Trophoblast cell (in vitro differentiated cells and primary cell): Measurements from ENCODE around the gene BAHD1.
A peak's percentile ranks its signal among the peaks of the same experiment; 100 is the strongest.

Experiments
- DNase-seq, 2 donors: peaks; one replicate each; pipeline ENCODE4 v3.0.0-alpha.2; 2016
- H2AFZ ChIP-seq: 2 replicates; pipeline ENCODE4 v1.6.1; 2013; ENCODE audit warnings: low read length, moderate library complexity, mild to moderate bottlenecking; ENCODE audit not compliant: insufficient read depth, poor library complexity
- H2AK5ac ChIP-seq: 2 replicates; pipeline ENCODE4 v1.6.1; 2013; ENCODE audit warnings: mild to moderate bottlenecking, low read length
- H2BK120ac ChIP-seq: 2 replicates; pipeline ENCODE4 v1.6.1; 2013; ENCODE audit warnings: low read length, mild to moderate bottlenecking, moderate library complexity; ENCODE audit not compliant: insufficient read depth, poor library complexity
- H2BK12ac ChIP-seq: 2 replicates; pipeline ENCODE4 v1.6.1; 2013; ENCODE audit warnings: mild to moderate bottlenecking, low read length, moderate library complexity
- H2BK5ac ChIP-seq: 2 replicates; pipeline ENCODE4 v1.6.1; 2013; ENCODE audit warnings: low read length, low read depth, moderate library complexity, mild to moderate bottlenecking; ENCODE audit not compliant: poor library complexity
- H3K14ac ChIP-seq: 2 replicates; pipeline ENCODE4 v1.6.1; 2013; ENCODE audit warnings: mild to moderate bottlenecking, low read length
- H3K18ac ChIP-seq: 2 replicates; pipeline ENCODE4 v1.6.1; 2013; ENCODE audit warnings: mild to moderate bottlenecking, low read length
- H3K23ac ChIP-seq: 2 replicates; pipeline ENCODE4 v1.6.1; 2013; ENCODE audit warnings: low read length
- H3K27ac ChIP-seq: 2 replicates; pipeline ENCODE4 v1.5.1; 2013; ENCODE audit warnings: low read depth, mild to moderate bottlenecking, inconsistent platforms, low read length, moderate library complexity
- H3K27me3 ChIP-seq: 2 replicates; pipeline ENCODE4 v1.6.1; 2013; ENCODE audit warnings: inconsistent platforms, mild to moderate bottlenecking, low read length, moderate library complexity; ENCODE audit not compliant: insufficient read depth
- H3K36me3 ChIP-seq, 2 experiments: 1 replicate in 1 of 2; 2 replicates in 1 of 2; pipeline ENCODE4 v1.6.1; 2013; ENCODE audit warnings: low read length in 2 of 2, mild to moderate bottlenecking in 2 of 2, moderate library complexity in 1 of 2; ENCODE audit not compliant: insufficient read depth in 2 of 2, control insufficient read depth in 1 of 2
- H3K4ac ChIP-seq: 2 replicates; pipeline ENCODE4 v1.6.1; 2013; ENCODE audit warnings: low read depth, mild to moderate bottlenecking, low read length, moderate library complexity
- H3K4me1 ChIP-seq, 2 experiments: 1 replicate in 1 of 2; 2 replicates in 1 of 2; pipeline ENCODE4 v1.6.1; 2013; ENCODE audit warnings: low read length in 2 of 2, mild to moderate bottlenecking in 2 of 2, moderate library complexity in 1 of 2; ENCODE audit not compliant: insufficient read depth in 2 of 2, control insufficient read depth in 1 of 2
- H3K4me2 ChIP-seq: 2 replicates; pipeline ENCODE4 v1.6.1; 2013; ENCODE audit warnings: inconsistent platforms, mild to moderate bottlenecking, low read length, moderate library complexity
- H3K4me3 ChIP-seq: 2 replicates; pipeline ENCODE4 v1.5.1; 2013; ENCODE audit warnings: mild to moderate bottlenecking, low read depth, low read length, inconsistent platforms
- H3K79me1 ChIP-seq: one replicate; pipeline ENCODE4 v1.6.1; 2013; ENCODE audit warnings: low read length
- H3K79me2 ChIP-seq: 2 replicates; pipeline ENCODE4 v1.6.1; 2013; ENCODE audit warnings: low read length, mild to moderate bottlenecking; ENCODE audit not compliant: control insufficient read depth, insufficient read depth, poor library complexity
- H3K9ac ChIP-seq: 2 replicates; pipeline ENCODE4 v1.6.1; 2013; ENCODE audit warnings: mild to moderate bottlenecking, low read length
- H3K9me3 ChIP-seq: 2 replicates; pipeline ENCODE4 v1.6.1; 2013; ENCODE audit warnings: low read depth, mild to moderate bottlenecking, control low read depth, inconsistent platforms, low read length; ENCODE audit not compliant: insufficient read depth
- H4K12ac ChIP-seq: 2 replicates; pipeline ENCODE4 v1.6.1; 2013; ENCODE audit warnings: low read depth, mild to moderate bottlenecking, low read length, moderate library complexity
- H4K8ac ChIP-seq: 2 replicates; pipeline ENCODE4 v1.6.1; 2013; ENCODE audit warnings: low read depth, mild to moderate bottlenecking, low read length, moderate library complexity
- H4K91ac ChIP-seq: one replicate; pipeline ENCODE4 v1.6.1; 2013; ENCODE audit warnings: low read depth, mild to moderate bottlenecking, low read length, moderate library complexity
- WGBS: extraction: QIAGEN DNeasy Blood & Tissue Kit; methylation state at CpG from one replicate; pipeline ENCODE4 v1.1.7; 2013; ENCODE audit warnings: missing lambda C conversion rate; ENCODE audit not compliant: insufficient read length, insufficient coverage; ENCODE audit errors: extremely low coverage; 5-methylcytosine and 5-hydroxymethylcytosine counted together

The BAHD1 gene

GRCh38 chr15:40435023-40435709 lies 5.6 kb upstream of the BAHD1 start:
- no peak for DNase-seq
- no peak overlapping the region for H2AFZ ChIP-seq
- no CpG with 5 or more reads among the region's 20 CpGs for WGBS
- peaks cover 9% of the 10 kb centered on the region for H3K79me1 ChIP-seq
- H3K79me2 ChIP-seq = peaks cover 3% of the 10 kb centered on the region
- H3K4me3 ChIP-seq = no peak overlapping the region
- H3K4ac ChIP-seq = no peak overlapping the region
- no peak overlapping the region for H2BK5ac ChIP-seq
- H3K9me3 ChIP-seq = peaks cover 3% of the 10 kb centered on the region
- H2BK12ac ChIP-seq = no peak overlapping the region
- no peak overlapping the region for H4K8ac ChIP-seq
- no peak overlapping the region for H2BK120ac ChIP-seq
- no peak overlapping the region for H3K4me2 ChIP-seq
- H3K23ac ChIP-seq = no peak overlapping the region
- no peak overlapping the region for H3K9ac ChIP-seq
- no peak overlapping the region for H4K12ac ChIP-seq
- no peak overlapping the region for H3K14ac ChIP-seq
- peaks cover 19 to 21% of the 10 kb centered on the region in 2 experiments for H3K4me1 ChIP-seq
- H3K36me3 ChIP-seq = no peaks in the 10 kb centered on the region
- H3K27me3 ChIP-seq = peaks cover 29% of the 10 kb centered on the region
- H3K18ac ChIP-seq = no peak overlapping the region
- H2AK5ac ChIP-seq = no peak overlapping the region
- H3K27ac ChIP-seq = no peak overlapping the region
- no peak overlapping the region for H4K91ac ChIP-seq

GRCh38 chr15:40435710-40436089 lies 5.1 kb upstream of the BAHD1 start:
- Histone ChIP-seq H3K79me2 (peaks cover 3% of the 10 kb centered on the region), H3K27me3 (peaks cover 29% of the 10 kb centered on the region), H4K91ac (no peak overlapping the region), H2AFZ (peak overlapping the region; percentile 25), H3K9me3 (peaks cover 3% of the 10 kb centered on the region), H3K9ac (no peak overlapping the region), H3K36me3 (no peaks in the 10 kb centered on the region), H3K18ac (no peak overlapping the region), H3K4me2 (peak overlapping the region; percentile 77), H3K23ac (no peak overlapping the region), H3K27ac (no peak overlapping the region), H3K4me1 (peaks cover 19 to 21% of the 10 kb centered on the region in 2 experiments), H2BK5ac (no peak overlapping the region), H3K4me3 (no peak overlapping the region), H3K14ac (no peak overlapping the region), H2BK12ac (no peak overlapping the region), H4K12ac (no peak overlapping the region), H3K4ac (no peak overlapping the region), H2BK120ac (no peak overlapping the region), H2AK5ac (no peak overlapping the region), H4K8ac (no peak overlapping the region), H3K79me1 (peaks cover 9% of the 10 kb centered on the region)
- WGBS = no CpG with 5 or more reads among the region's 15 CpGs
- no peak for DNase-seq

- WGBS = no CpG with 5 or more reads among the region's 39 CpGs
- H2BK12ac ChIP-seq = no peak overlapping the region
- no peak overlapping the region for H2BK5ac ChIP-seq
Observed at GRCh38 chr15:40436116-40436891, 4.4 kb upstream of the BAHD1 start.

DNA sequence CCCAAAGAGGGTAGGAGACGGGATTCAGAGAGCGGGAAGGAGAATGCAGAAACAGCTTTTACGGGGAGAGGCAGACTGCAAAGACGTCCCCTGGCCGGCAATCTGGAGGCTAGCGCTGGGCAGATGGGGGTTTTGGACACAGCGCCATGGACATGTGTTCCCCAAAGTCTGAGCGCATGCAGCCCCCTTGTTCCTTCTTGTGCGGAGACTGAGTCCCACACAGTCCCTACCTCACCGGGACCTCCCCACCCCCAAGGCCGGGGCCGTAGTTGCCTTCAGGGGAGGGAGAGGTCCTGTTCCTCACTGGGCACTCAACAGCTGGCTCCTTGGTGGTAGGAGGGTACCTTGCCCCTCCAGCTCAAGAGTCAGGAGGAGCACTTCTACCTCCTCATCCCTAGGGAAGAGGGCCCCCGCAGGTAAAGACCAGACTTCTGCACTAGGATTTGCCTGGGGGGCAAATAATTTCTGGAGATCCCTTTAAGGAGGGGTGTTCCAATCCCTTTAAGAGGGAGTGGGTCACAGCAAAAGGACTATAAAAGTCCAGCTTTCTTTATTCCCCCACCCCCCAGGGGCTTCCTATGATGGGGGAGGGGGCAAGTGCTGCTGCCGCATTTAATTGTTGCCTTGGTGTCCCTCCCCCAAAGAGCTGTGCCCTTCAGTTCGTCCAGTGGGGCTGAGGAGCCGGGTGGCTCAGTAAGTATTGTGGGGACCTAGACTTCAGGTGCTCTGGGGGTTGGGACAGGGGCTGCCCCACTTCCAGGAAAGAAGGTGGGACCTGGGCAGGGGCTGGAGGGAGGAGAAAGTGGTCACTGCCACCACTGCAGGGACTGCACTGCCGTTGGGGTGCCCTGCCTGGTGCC lies 3.6 kb upstream of the BAHD1 start:
- Histone ChIP-seq H3K27ac (no peak overlapping the region), H3K14ac (no peak overlapping the region)

More at GRCh38 chr15:40436116-40436891, 4.4 kb upstream of the BAHD1 start:
- peaks cover 3% of the 10 kb centered on the region for H3K9me3 ChIP-seq
- H2AFZ ChIP-seq = peak overlapping the region; percentile 66
- H4K91ac ChIP-seq = peak overlapping the region; percentile 7
- peak overlapping the region; percentile 28 for H2BK120ac ChIP-seq
- H3K27me3 ChIP-seq = peaks cover 29% of the 10 kb centered on the region
- H2AK5ac ChIP-seq = no peak overlapping the region
- DNase-seq = peak in 1 of 2 donors; percentile 15
- peaks cover 6% of the 10 kb centered on the region for H3K79me2 ChIP-seq
- peak overlapping the region; percentile 77 for H3K4me2 ChIP-seq
- H3K9ac ChIP-seq = no peak overlapping the region
- H3K23ac ChIP-seq = no peak overlapping the region
- H3K4ac ChIP-seq = no peak overlapping the region
- H3K27ac ChIP-seq = no peak overlapping the region
- no peak overlapping the region for H4K12ac ChIP-seq
- peak overlapping the region; percentile 52 for H3K18ac ChIP-seq
- peak overlapping the region; percentile 46 for H3K4me3 ChIP-seq
- H3K36me3 ChIP-seq = no peaks in the 10 kb centered on the region
- H4K8ac ChIP-seq = peak overlapping the region; percentile 59
- peak overlapping the region; percentile 39 for H3K14ac ChIP-seq
- peaks cover 11% of the 10 kb centered on the region for H3K79me1 ChIP-seq
- peaks cover 19 to 21% of the 10 kb centered on the region in 2 experiments for H3K4me1 ChIP-seq

More for the DNA sequence above, 3.6 kb upstream of the BAHD1 start:
- WGBS = no CpG with 5 or more reads among the region's 17 CpGs
- no peak overlapping the region for H4K12ac ChIP-seq
- H3K9ac ChIP-seq = no peak overlapping the region
- H3K23ac ChIP-seq = no peak overlapping the region
- no peaks in the 10 kb centered on the region for H3K36me3 ChIP-seq
- H2BK12ac ChIP-seq = no peak overlapping the region
- peaks cover 15% of the 10 kb centered on the region for H3K79me1 ChIP-seq
- no peak overlapping the region for H4K8ac ChIP-seq
- H4K91ac ChIP-seq = no peak overlapping the region
- peaks cover 3% of the 10 kb centered on the region for H3K9me3 ChIP-seq
- DNase-seq = no peak
- no peak overlapping the region for H3K18ac ChIP-seq
- no peak overlapping the region for H2AK5ac ChIP-seq
- H3K27me3 ChIP-seq = peaks cover 29% of the 10 kb centered on the region
- no peak overlapping the region for H2BK120ac ChIP-seq
- H3K4ac ChIP-seq = no peak overlapping the region
- no peak overlapping the region for H3K4me3 ChIP-seq
- H3K4me2 ChIP-seq = peak overlapping the region; percentile 77
- H3K4me1 ChIP-seq = peaks cover 19 to 21% of the 10 kb centered on the region in 2 experiments
- H3K79me2 ChIP-seq = peaks cover 12% of the 10 kb centered on the region
- no peak overlapping the region for H2BK5ac ChIP-seq
- no peak overlapping the region for H2AFZ ChIP-seq
